SK-N-SH (cell line): ENCODE results near the gene GIMAP4. TPM values are rescaled to one million over a fixed set of nuclear protein-coding genes. Genes with fewer than 3 reads are reported as not detected.

Experiments used
- CTCF ChIA-PET: fragments of 300-600, 350-600 bp; formaldehyde crosslinking; extraction: SDS; loops from one replicate; lab custom pipeline; 2021; lab: Yijun Ruan, JAX
- POLR2A ChIA-PET: fragments of 350-600 bp; sonication (Branson Sonifier 250); formaldehyde crosslinking; extraction: SDS; loops from one replicate; lab custom pipeline; 2020; ENCODE audit warnings: antibody characterized with exemption, inconsistent platforms; lab: Yijun Ruan, JAX
- DNase-seq: peaks from one replicate; pipeline ENCODE4 v3.0.0; 2012
- H2AFZ ChIP-seq: fragments of 200-600 bp; sonication (generic); 2 replicates; pipeline ENCODE4 v1.8.1; 2016; ENCODE audit warnings: antibody characterized with exemption, mild to moderate bottlenecking, low read depth
- H3F3A ChIP-seq: fragments of 200-600 bp; sonication (generic); replicated peaks from 2 replicates; pipeline ENCODE3; 2016; ENCODE audit warnings: antibody characterized with exemption, mild to moderate bottlenecking; ENCODE audit not compliant: insufficient read depth
- H3K27ac ChIP-seq, 2 experiments: fragments of 200-500 bp in 1 of 2; fragments of 200-600 bp in 1 of 2; sonication (Bioruptor generic) in 1 of 2; sonication (generic), shearing (Covaris generic) in 1 of 2; 2 replicates each; pipeline versions ENCODE4 v1.5.1 to v1.6.1; 2014 to 2016; ENCODE audit warnings: low read depth in 2 of 2, inconsistent platforms in 1 of 2, low read length in 1 of 2, mild to moderate bottlenecking in 1 of 2, mixed read lengths in 1 of 2
- H3K27me3 ChIP-seq: fragments of 200-600 bp; sonication (generic), shearing (Covaris generic); 2 replicates; pipeline ENCODE4 v1.6.1; 2016; ENCODE audit warnings: mixed run types; ENCODE audit not compliant: insufficient read depth
- H3K36me3 ChIP-seq, 2 experiments: fragments of 200-500 bp in 1 of 2; fragments of 200-600 bp in 1 of 2; sonication (Bioruptor generic) in 1 of 2; sonication (generic) in 1 of 2; replicated peaks in 1 of 2; 2 replicates each; pipeline versions ENCODE3 to v1.5.1; 2014 to 2016; ENCODE audit warnings: low read length in 1 of 2, mild to moderate bottlenecking in 1 of 2; ENCODE audit not compliant: insufficient read depth in 2 of 2, control insufficient read depth in 1 of 2
- H3K4me1 ChIP-seq, 2 experiments: fragments of 200-500 bp in 1 of 2; fragments of 200-600 bp in 1 of 2; sonication (Bioruptor generic) in 1 of 2; sonication (generic), shearing (Covaris generic) in 1 of 2; 2 replicates each; pipeline versions ENCODE4 v1.5.1 to v1.6.1; 2014 to 2016; ENCODE audit warnings: low read depth in 1 of 2, low read length in 1 of 2, mixed run types in 1 of 2; ENCODE audit not compliant: insufficient read depth in 2 of 2, control insufficient read depth in 1 of 2
- H3K4me2 ChIP-seq: fragments of 200-600 bp; sonication (generic), shearing (Covaris generic); 2 replicates; pipeline ENCODE4 v1.6.1; 2017; ENCODE audit warnings: mixed run types
- H3K4me3 ChIP-seq, 2 experiments: fragments of 200-500 bp in 1 of 2; fragments of 200-600 bp in 1 of 2; sonication (Bioruptor generic) in 1 of 2; sonication (generic), shearing (Covaris generic) in 1 of 2; 2 replicates each; pipeline versions ENCODE4 v1.5.1 to v1.8.1; 2014 to 2016; ENCODE audit warnings: low read depth in 2 of 2, inconsistent platforms in 1 of 2, low read length in 1 of 2, mild to moderate bottlenecking in 1 of 2, mixed read lengths in 1 of 2, moderate library complexity in 1 of 2
- H3K79me2 ChIP-seq: fragments of 200-600 bp; sonication (generic); 2 replicates; pipeline ENCODE4 v1.8.1; 2017; ENCODE audit warnings: mild to moderate bottlenecking; ENCODE audit not compliant: insufficient read depth
- H3K9ac ChIP-seq: fragments of 200-600 bp; sonication (generic); 2 replicates; pipeline ENCODE4 v1.6.1; 2017; ENCODE audit warnings: mixed run types
- H3K9me2 ChIP-seq: fragments of 200-600 bp; sonication (generic); 2 replicates; pipeline ENCODE4 v1.6.1; 2017; ENCODE audit warnings: mixed run types
- H3K9me3 ChIP-seq: fragments of 200-600 bp; sonication (generic); 2 replicates; pipeline ENCODE4 v1.6.1; 2017; ENCODE audit warnings: mixed run types, mild to moderate bottlenecking, moderate library complexity
- H4K20me1 ChIP-seq: fragments of 200-600 bp; sonication (generic); 2 replicates; pipeline ENCODE4 v1.6.1; 2017; ENCODE audit warnings: mild to moderate bottlenecking, mixed run types; ENCODE audit not compliant: insufficient read depth
- CHD2 ChIP-seq: fragments of 150-350 bp; IDR thresholded peaks from 2 replicates; pipeline ENCODE4 v1.6.1; 2018; ENCODE audit warnings: low read length; ENCODE audit not compliant: partially characterized antibody
- ELF1 ChIP-seq: IDR thresholded peaks from 2 replicates; pipeline ENCODE4 v1.4.0; 2012
- FOSL2 ChIP-seq: IDR thresholded peaks from 2 replicates; pipeline ENCODE4 v1.4.0; 2012; ENCODE audit warnings: low read depth, mild to moderate bottlenecking, moderate library complexity, borderline replicate concordance
- FOXJ3 ChIP-seq: sonication (generic); formaldehyde crosslinking; IDR thresholded peaks from 2 replicates; pipeline ENCODE4 v1.5.1; 2020; ENCODE audit warnings: mild to moderate bottlenecking, missing genetic modification reagents
- FOXM1 ChIP-seq: IDR thresholded peaks from 2 replicates; pipeline ENCODE4 v1.4.0; 2012; ENCODE audit warnings: low read depth, mild to moderate bottlenecking
- JUND ChIP-seq: IDR thresholded peaks from 2 replicates; pipeline ENCODE4 v1.4.0; 2012
- MEF2A ChIP-seq: IDR thresholded peaks from 2 replicates; pipeline ENCODE4 v1.4.0; 2012; ENCODE audit warnings: low read depth, borderline replicate concordance
- MXI1 ChIP-seq: IDR thresholded peaks from 2 replicates; pipeline ENCODE4 v1.6.1; 2012; ENCODE audit warnings: mild to moderate bottlenecking, low read depth, low read length, improper control_type of control experiment
- NFIC ChIP-seq: IDR thresholded peaks from 2 replicates; pipeline ENCODE4 v1.4.0; 2012; ENCODE audit warnings: borderline replicate concordance
- RFX5 ChIP-seq: IDR thresholded peaks from 2 replicates; pipeline ENCODE4 v1.6.1; 2012; ENCODE audit warnings: mild to moderate bottlenecking, improper control_type of control experiment, low read length
- SMC3 ChIP-seq: IDR thresholded peaks from 2 replicates; pipeline ENCODE4 v1.6.1; 2012; ENCODE audit warnings: low read depth, low read length, improper control_type of control experiment
- TAF1 ChIP-seq: IDR thresholded peaks from 2 replicates; pipeline ENCODE4 v1.6.1; 2012; ENCODE audit warnings: low read depth, mild to moderate bottlenecking, low read length, moderate library complexity, borderline replicate concordance
- TEAD4 ChIP-seq: IDR thresholded peaks from 2 replicates; pipeline ENCODE4 v1.4.0; 2012; ENCODE audit warnings: mild to moderate bottlenecking, borderline replicate concordance; ENCODE audit not compliant: insufficient read depth
- YY1 ChIP-seq: IDR thresholded peaks from 2 replicates; pipeline ENCODE4 v1.4.0; 2012; ENCODE audit warnings: low read depth, mild to moderate bottlenecking
- WGBS: methylation state at CpG from one replicate; pipeline ENCODE4 v1.1.6; 2017; ENCODE audit warnings: low lambda C conversion rate; 5-methylcytosine and 5-hydroxymethylcytosine counted together
- polyA plus RNA-seq, 3 experiments: library from polyadenylated mRNA; depleted of rRNA; stranded (reverse); fragments of >200 nt; gene quantifications; 2 replicates each; pipeline ENCODE4 v1.2.3, GENCODE V29; 2012
- TF ChIP-seq, protein P1 (sequence below): fragments of 200-600 bp; sonication (generic); IDR thresholded peaks from 2 replicates; pipeline ENCODE4 v1.6.1; 2017; ENCODE audit warnings: antibody characterized with exemption, mild to moderate bottlenecking, moderate library complexity
- TF ChIP-seq, protein P2 (sequence below): fragments of 150-350 bp; IDR thresholded peaks from 2 replicates; pipeline ENCODE4 v1.6.1; 2017; ENCODE audit warnings: antibody characterized with exemption, low read length, low read depth, borderline replicate concordance
- TF ChIP-seq, protein P3 (sequence below): fragments of 150-350 bp; IDR thresholded peaks from 2 replicates; pipeline ENCODE4 v1.6.1; 2016; ENCODE audit warnings: mild to moderate bottlenecking, low read depth, low read length
- TF ChIP-seq, protein P4 (sequence below): IDR thresholded peaks from 2 replicates; pipeline ENCODE4 v1.4.0; 2012; ENCODE audit warnings: low read depth

Gene GIMAP4
- polyA plus RNA-seq, 1 of the 3 experiments (the other 2 are of a cell fraction) = not detected

DNA sequence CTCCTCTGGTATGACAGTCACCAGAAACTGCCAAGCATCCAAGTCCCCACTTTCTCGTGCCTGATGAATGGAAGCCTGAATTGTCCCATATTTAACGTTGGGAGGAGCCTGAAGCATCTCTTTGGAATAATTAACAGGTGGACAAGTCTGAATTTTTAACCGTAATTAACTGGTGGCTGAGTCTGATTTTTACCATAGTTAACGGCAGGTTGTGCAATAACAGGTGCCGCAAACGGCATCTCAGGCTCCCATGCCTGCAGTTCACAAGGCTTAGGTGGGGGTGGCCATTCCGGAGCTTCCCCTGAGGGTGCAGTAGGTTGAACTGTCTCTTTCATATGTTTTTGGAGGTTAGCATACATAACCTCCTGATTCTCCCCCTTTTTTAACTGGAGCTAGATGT lies 2.0 kb upstream of the GIMAP4 start:
- no peaks in the 10 kb centered on the region for H3K9me2 ChIP-seq
- no peak for TF ChIP-seq MEF2A
- TF ChIP-seq CHD2 = no peak
- no peak for TF ChIP-seq ELF1
- TF ChIP-seq, protein P1, sequence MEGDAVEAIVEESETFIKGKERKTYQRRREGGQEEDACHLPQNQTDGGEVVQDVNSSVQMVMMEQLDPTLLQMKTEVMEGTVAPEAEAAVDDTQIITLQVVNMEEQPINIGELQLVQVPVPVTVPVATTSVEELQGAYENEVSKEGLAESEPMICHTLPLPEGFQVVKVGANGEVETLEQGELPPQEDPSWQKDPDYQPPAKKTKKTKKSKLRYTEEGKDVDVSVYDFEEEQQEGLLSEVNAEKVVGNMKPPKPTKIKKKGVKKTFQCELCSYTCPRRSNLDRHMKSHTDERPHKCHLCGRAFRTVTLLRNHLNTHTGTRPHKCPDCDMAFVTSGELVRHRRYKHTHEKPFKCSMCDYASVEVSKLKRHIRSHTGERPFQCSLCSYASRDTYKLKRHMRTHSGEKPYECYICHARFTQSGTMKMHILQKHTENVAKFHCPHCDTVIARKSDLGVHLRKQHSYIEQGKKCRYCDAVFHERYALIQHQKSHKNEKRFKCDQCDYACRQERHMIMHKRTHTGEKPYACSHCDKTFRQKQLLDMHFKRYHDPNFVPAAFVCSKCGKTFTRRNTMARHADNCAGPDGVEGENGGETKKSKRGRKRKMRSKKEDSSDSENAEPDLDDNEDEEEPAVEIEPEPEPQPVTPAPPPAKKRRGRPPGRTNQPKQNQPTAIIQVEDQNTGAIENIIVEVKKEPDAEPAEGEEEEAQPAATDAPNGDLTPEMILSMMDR = no peak
- TF ChIP-seq NFIC = no peak
- TF ChIP-seq FOSL2 = no peak
- no peak for TF ChIP-seq TAF1
- no peak for TF ChIP-seq FOXJ3 (CRISPR knock-in tag)
- TF ChIP-seq, protein P2, sequence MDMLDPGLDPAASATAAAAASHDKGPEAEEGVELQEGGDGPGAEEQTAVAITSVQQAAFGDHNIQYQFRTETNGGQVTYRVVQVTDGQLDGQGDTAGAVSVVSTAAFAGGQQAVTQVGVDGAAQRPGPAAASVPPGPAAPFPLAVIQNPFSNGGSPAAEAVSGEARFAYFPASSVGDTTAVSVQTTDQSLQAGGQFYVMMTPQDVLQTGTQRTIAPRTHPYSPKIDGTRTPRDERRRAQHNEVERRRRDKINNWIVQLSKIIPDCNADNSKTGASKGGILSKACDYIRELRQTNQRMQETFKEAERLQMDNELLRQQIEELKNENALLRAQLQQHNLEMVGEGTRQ = no peak
- TF ChIP-seq, protein P3, sequence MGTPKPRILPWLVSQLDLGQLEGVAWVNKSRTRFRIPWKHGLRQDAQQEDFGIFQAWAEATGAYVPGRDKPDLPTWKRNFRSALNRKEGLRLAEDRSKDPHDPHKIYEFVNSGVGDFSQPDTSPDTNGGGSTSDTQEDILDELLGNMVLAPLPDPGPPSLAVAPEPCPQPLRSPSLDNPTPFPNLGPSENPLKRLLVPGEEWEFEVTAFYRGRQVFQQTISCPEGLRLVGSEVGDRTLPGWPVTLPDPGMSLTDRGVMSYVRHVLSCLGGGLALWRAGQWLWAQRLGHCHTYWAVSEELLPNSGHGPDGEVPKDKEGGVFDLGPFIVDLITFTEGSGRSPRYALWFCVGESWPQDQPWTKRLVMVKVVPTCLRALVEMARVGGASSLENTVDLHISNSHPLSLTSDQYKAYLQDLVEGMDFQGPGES = no peak
- H3K27me3 ChIP-seq = no peaks in the 10 kb centered on the region
- CTCF ChIA-PET = interaction anchor here (1.0 kb wide), 1 partner anchor 17 kb away, joined by 3 read pairs; no protein-coding TSS in a partner anchor
- H3K27ac ChIP-seq = no peak overlapping the region
- no peaks in the 10 kb centered on the region for H3K4me1 ChIP-seq
- POLR2A ChIA-PET = no interaction called here
- H3K79me2 ChIP-seq = no peaks in the 10 kb centered on the region
- H3F3A ChIP-seq = no peaks in the 10 kb centered on the region
- H3K9ac ChIP-seq = no peak overlapping the region
- 21% methylated on average over 7 of the region's 7 CpGs for WGBS
- no peak for DNase-seq
- H3K36me3 ChIP-seq = no peaks in the 10 kb centered on the region
- no peaks in the 10 kb centered on the region for H3K9me3 ChIP-seq
- H2AFZ ChIP-seq = no peak overlapping the region
- no peak overlapping the region for H3K4me2 ChIP-seq
- no peaks in the 10 kb centered on the region for H4K20me1 ChIP-seq
- no peak overlapping the region for H3K4me3 ChIP-seq

DNA sequence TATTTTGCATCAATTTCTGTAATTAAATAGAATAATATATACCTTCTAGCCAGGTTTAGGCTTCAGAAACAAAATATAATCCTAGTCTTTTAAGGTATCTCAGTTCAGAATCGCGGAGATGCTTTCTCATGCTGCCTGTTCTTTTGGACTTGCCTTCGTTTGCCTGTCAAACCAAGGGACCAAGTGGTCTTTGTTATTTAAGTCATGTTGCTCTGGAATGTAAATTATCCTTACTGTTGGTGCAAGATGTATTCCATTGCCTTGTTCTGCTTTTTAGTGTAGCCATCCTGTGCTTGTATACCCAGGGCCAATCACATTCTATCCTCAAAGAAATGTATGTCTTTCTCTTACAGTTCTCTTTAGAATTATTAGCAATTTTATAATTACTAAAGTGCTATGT lies 1.1 kb upstream of the GIMAP4 start:
- POLR2A ChIA-PET = no interaction called here

More for the DNA sequence above, 1.1 kb upstream of the GIMAP4 start:
- Histone ChIP-seq H3K27me3 (no peaks in the 10 kb centered on the region), H3K4me1 (no peaks in the 10 kb centered on the region), H3K4me3 (no peak overlapping the region), H3K9me3 (no peaks in the 10 kb centered on the region), H3F3A (no peaks in the 10 kb centered on the region), H3K4me2 (no peak overlapping the region), H3K79me2 (no peaks in the 10 kb centered on the region), H3K27ac (no peak overlapping the region), H3K9ac (no peak overlapping the region), H3K36me3 (no peaks in the 10 kb centered on the region), H3K9me2 (no peaks in the 10 kb centered on the region), H2AFZ (no peak overlapping the region), H4K20me1 (no peaks in the 10 kb centered on the region)
- TF ChIP-seq SMC3 (no peak), YY1 (no peak), MXI1 (no peak), NFIC (no peak), FOXM1 (no peak), TEAD4 (no peak), CHD2 (no peak), RFX5 (no peak), JUND (no peak)
- TF ChIP-seq, protein P4, sequence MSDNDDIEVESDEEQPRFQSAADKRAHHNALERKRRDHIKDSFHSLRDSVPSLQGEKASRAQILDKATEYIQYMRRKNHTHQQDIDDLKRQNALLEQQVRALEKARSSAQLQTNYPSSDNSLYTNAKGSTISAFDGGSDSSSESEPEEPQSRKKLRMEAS = no peak
- CTCF ChIA-PET = no interaction called here
- 5% methylated on average over 3 of the region's 3 CpGs for WGBS
- no peak for DNase-seq
